Measurements from ENCODE around the gene ADAMTS13.

DNA sequence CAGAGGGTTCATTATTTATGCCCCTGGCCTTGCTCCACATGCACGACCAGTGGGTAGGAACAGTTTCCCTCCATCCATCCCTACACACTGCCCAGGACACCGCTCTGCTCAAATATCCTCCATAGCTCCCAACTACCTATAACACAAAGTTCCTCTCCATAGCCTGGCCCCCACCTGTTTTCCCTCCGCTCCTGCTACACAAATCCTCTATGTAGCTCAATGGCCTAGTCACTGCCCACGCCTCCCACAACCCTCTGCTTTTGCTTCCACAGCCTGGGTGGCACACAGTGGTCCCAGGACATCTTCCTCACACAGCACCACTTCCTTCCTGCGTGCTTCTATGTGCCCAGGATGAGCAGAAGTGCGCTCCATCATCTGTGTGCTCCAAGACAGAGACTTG lies 24.8 kb upstream of the ADAMTS13 start:
- TF ChIP-seq, protein P1, sequence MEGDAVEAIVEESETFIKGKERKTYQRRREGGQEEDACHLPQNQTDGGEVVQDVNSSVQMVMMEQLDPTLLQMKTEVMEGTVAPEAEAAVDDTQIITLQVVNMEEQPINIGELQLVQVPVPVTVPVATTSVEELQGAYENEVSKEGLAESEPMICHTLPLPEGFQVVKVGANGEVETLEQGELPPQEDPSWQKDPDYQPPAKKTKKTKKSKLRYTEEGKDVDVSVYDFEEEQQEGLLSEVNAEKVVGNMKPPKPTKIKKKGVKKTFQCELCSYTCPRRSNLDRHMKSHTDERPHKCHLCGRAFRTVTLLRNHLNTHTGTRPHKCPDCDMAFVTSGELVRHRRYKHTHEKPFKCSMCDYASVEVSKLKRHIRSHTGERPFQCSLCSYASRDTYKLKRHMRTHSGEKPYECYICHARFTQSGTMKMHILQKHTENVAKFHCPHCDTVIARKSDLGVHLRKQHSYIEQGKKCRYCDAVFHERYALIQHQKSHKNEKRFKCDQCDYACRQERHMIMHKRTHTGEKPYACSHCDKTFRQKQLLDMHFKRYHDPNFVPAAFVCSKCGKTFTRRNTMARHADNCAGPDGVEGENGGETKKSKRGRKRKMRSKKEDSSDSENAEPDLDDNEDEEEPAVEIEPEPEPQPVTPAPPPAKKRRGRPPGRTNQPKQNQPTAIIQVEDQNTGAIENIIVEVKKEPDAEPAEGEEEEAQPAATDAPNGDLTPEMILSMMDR (IDR thresholded peaks at IDR 0.05), result no peak
- no peak for TF ChIP-seq POLR2A (IDR thresholded peaks at IDR 0.05)

All from heart left ventricle (tissue), 13 donors.